HL-60 (cell line): ENCODE measurements around the gene TAF11L7.
"Not testable (repeated sequence)": the region's sequence is repeated elsewhere in the genome, so short reads cannot be mapped to it uniquely, and the experiment has no call there.

Source experiments
- DNase-seq, 2 experiments: peaks; one replicate each; pipeline ENCODE4 v3.0.0-alpha.2; 2010 to 2020; ENCODE audit warnings: low read depth in 1 of 2, low spot score in 1 of 2
- H3K27ac ChIP-seq: fragments of 250-450 bp; sonication (Bioruptor Pico); replicated peaks from 2 replicates; pipeline ENCODE4 v1.5.1; 2020; ENCODE audit warnings: mild to moderate bottlenecking, moderate library complexity
- H3K27me3 ChIP-seq: fragments of 250-450 bp; sonication (Bioruptor Pico); 2 replicates; pipeline ENCODE4 v1.5.1; 2021; ENCODE audit warnings: mild to moderate bottlenecking, moderate library complexity; ENCODE audit not compliant: insufficient read depth, poor library complexity, severe bottlenecking
- H3K4me3 ChIP-seq: replicated peaks from 2 replicates; pipeline ENCODE4 v1.5.1; 2011; ENCODE audit warnings: mild to moderate bottlenecking, control low read depth, low read length; ENCODE audit not compliant: insufficient read depth
- CTCF ChIP-seq: IDR thresholded peaks from one replicate; pipeline ENCODE4 v1.5.1; 2011; ENCODE audit warnings: low read length, control low read depth, inconsistent platforms; ENCODE audit not compliant: insufficient read depth
- GABPA ChIP-seq: IDR thresholded peaks from 2 replicates; pipeline ENCODE4 v1.6.1; 2012; ENCODE audit warnings: low read depth
- POLR2AphosphoS5 ChIP-seq: IDR thresholded peaks from 2 replicates; pipeline ENCODE4 v1.6.1; 2012; ENCODE audit warnings: low read depth
- SPI1 ChIP-seq: IDR thresholded peaks from 2 replicates; pipeline ENCODE4 v1.6.1; 2012; ENCODE audit warnings: low read depth, mild to moderate bottlenecking, borderline replicate concordance
- TF ChIP-seq, protein P1 (sequence below): IDR thresholded peaks from 2 replicates; pipeline ENCODE4 v1.6.1; 2012; ENCODE audit warnings: low read depth; ENCODE audit not compliant: insufficient replicate concordance

The TAF11L7 gene

GRCh38 chr5:17619354-17619753 is 33.8 kb upstream of the TAF11L7 start:
- H3K27me3 ChIP-seq: no peaks in the 10 kb centered on the region
- DNase-seq: no peak
- no peak overlapping the region for H3K4me3 ChIP-seq
- H3K27ac ChIP-seq: no peak overlapping the region
- no peak for TF ChIP-seq SPI1
- no peak for TF ChIP-seq GABPA
- TF ChIP-seq POLR2AphosphoS5: no peak
- no peak for TF ChIP-seq CTCF
- TF ChIP-seq, protein P1, sequence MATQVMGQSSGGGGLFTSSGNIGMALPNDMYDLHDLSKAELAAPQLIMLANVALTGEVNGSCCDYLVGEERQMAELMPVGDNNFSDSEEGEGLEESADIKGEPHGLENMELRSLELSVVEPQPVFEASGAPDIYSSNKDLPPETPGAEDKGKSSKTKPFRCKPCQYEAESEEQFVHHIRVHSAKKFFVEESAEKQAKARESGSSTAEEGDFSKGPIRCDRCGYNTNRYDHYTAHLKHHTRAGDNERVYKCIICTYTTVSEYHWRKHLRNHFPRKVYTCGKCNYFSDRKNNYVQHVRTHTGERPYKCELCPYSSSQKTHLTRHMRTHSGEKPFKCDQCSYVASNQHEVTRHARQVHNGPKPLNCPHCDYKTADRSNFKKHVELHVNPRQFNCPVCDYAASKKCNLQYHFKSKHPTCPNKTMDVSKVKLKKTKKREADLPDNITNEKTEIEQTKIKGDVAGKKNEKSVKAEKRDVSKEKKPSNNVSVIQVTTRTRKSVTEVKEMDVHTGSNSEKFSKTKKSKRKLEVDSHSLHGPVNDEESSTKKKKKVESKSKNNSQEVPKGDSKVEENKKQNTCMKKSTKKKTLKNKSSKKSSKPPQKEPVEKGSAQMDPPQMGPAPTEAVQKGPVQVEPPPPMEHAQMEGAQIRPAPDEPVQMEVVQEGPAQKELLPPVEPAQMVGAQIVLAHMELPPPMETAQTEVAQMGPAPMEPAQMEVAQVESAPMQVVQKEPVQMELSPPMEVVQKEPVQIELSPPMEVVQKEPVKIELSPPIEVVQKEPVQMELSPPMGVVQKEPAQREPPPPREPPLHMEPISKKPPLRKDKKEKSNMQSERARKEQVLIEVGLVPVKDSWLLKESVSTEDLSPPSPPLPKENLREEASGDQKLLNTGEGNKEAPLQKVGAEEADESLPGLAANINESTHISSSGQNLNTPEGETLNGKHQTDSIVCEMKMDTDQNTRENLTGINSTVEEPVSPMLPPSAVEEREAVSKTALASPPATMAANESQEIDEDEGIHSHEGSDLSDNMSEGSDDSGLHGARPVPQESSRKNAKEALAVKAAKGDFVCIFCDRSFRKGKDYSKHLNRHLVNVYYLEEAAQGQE: no peak

GRCh38 chr5:17614872-17615605 is 29.5 kb upstream of the TAF11L7 start:
- no peak for DNase-seq
- no peaks in the 10 kb centered on the region for H3K27me3 ChIP-seq
- H3K4me3 ChIP-seq: no peak overlapping the region
- no peak overlapping the region for H3K27ac ChIP-seq
- TF ChIP-seq CTCF: no peak

DNA sequence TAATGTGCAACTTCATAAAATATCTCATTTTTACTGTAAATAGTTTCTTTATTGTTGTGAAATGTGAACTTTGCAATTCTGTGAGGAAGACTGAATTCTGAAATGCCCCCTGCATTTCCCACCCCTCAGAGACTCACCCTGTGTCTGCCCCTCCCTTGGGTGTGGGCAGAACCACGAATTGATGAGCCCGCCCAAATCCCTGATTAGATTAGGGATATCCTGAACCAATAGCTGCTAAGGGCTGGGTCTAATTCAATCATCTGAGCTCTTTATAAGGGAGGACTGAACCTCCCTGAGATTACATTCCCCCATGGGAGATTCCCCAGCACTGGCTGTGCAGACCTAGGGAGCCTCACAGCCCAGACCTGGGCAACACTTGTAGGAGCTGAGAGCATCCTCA is 24.5 kb upstream of the TAF11L7 start, which contains the start of gene TAF11L12:
Gene TAF11L12, plus strand, starts transcription at position 301 of the 400 bp plus-strand sequence.
- not testable (repeated sequence) for H3K27me3 ChIP-seq, DNase-seq, H3K27ac ChIP-seq, H3K4me3 ChIP-seq

- not testable (repeated sequence) for DNase-seq, H3K27ac ChIP-seq, H3K4me3 ChIP-seq, H3K27me3 ChIP-seq
These were observed 21.9 kb upstream of the TAF11L7 start for GRCh38 chr5:17607461-17607860.

DNA sequence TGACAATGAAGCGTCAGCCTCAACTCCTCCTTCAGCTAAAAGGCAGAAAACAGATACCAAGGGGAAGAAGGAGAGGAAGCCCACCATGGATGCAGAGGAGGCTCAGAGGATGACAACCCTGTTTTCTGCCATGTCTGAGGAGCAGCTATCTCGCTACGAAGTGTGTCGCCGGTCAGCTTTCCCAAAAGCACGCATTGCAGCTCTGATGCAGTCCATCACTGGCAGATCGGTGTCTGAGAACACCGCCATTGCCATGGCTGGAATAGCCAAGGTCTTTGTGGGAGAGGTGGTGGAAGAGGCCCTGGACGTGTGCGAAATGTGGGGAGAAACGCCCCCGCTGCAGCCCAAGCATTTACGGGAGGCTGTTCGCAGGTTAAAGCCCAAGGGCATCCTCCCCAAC is 19.4 kb upstream of the TAF11L7 start:
- no peak for DNase-seq
- Histone ChIP-seq H3K27me3 (no peaks in the 10 kb centered on the region), H3K27ac (no peak overlapping the region), H3K4me3 (no peak overlapping the region)
- TF ChIP-seq CTCF (no peak), SPI1 (no peak), GABPA (no peak), POLR2AphosphoS5 (no peak)
- TF ChIP-seq, protein P1: no peak

DNA sequence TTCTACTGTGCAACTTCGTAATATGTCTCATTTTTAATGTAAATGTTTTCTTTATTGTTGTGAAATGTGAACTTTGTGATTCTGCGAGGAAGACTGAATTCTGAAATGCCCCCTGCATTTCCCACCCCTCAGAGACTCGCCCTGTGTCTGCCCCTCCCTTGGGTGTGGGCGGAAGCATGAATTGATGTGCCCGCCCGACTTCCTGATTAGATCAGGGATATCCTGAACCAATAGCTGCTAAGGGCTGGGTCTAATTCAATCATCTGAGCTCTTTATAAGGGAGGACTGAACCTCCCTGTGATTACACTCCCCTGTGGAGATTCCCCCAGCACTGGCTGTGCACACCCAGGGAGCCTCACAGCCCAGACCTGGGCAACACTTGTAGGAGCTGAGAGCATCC is 18.3 kb upstream of the TAF11L7 start, which contains the start of gene TAF11L11:
Gene TAF11L11, plus strand, starts transcription at position 304 of the 400 bp plus-strand sequence.
- DNase-seq, H3K27ac ChIP-seq, H3K27me3 ChIP-seq, H3K4me3 ChIP-seq: not testable (repeated sequence)

DNA sequence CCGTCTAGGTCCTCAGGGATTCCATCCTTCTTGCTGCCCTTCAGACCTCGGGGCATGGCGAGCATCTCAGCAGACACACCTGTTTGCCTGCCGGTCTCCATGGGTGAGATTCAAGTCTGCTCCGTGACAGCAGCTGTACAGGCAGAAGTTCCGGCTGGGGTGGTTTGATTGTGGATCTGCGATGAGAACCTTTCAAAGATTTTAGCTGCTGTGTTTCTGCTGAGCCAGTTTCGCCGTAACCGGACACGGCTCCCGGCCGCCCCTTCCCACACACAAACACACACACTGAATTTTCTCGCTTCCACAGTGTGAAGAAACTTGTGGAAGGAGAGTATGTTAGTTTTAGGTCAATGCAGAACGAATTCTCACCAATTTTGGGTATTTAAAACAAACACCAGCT is 12.2 kb upstream of the TAF11L7 start, which contains the start of gene TAF11L10:
Gene TAF11L10, minus strand, starts transcription at position 101 of the 400 bp plus-strand sequence.
- DNase-seq, H3K27ac ChIP-seq: not testable (repeated sequence)

More for the DNA sequence above, 12.2 kb upstream of the TAF11L7 start, which contains the start of gene TAF11L10:
- not testable (repeated sequence) for H3K4me3 ChIP-seq, H3K27me3 ChIP-seq
